Amniotic stem cell (primary cell): ENCODE measurements around the gene FRMD4B.

ENCODE experiments used
- DNase-seq: peaks from one replicate; lab custom pipeline; 2025; lab: John Stamatoyannopoulos, UW

The FRMD4B gene

GRCh38 chr3:69385723-69386555 is at the start of gene FRMD4B:
TSS of gene FRMD4B (minus strand) at chr3:69386088. CDS start at chr3:69385989, 99 bp downstream.
- DNase-seq = no peak

DNA sequence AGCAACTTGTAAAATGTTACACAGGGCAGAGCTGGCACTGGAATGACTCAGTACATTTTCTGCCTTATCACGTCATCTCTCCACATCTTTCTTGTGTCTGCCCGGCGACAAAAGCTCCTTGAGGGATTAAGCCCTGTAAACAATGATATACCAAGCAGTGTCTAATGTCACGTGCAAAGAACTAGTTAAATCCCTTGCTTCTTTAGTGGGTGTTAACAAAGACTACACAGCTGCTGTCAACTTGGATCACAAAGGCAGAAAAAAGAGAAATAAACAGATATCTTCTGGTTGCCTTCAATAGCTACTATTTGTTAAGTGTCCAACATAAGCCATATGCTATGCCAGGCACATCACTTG is 48.1 kb upstream of the FRMD4B start:
- no peak for DNase-seq

DNA sequence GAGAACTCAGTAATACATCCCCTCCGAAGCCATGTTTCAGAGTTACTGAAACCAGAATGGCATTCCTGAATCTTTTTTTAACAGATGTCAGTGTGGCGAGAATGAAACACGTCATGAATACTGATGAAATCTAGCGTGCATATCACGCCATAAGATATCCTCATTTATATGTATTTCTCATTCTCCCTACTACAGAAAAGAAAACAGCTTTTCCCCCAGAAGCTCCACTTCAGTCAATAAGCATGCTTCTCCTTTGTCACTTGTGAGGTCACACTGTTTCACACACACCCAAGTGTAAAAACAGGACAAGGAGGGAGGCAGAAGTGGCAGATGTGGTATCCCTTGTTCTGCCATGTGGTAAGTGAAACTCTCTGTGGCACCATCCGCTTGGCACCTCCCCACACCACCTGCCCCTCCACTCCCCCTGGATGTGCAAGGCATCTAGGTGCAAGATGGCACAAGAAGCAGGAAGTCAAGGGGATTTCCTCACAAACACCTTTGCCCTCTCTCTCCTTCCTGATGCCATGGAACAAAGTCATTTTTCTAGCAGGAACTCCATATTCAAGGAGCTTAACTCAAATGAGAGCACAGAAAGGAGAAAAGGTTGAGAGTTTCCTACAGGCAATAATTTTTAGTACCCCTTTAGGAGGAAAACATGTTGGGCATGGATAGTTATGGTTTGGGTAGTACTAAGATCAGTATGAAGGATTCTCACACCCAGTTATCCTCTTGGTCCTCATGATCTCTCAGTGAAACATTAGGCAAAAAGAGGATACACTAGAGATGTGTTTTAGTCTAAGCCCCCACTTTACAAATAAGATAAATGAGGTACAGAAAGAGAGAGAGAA is 47.5 kb upstream of the FRMD4B start:
- DNase-seq = no peak

DNA sequence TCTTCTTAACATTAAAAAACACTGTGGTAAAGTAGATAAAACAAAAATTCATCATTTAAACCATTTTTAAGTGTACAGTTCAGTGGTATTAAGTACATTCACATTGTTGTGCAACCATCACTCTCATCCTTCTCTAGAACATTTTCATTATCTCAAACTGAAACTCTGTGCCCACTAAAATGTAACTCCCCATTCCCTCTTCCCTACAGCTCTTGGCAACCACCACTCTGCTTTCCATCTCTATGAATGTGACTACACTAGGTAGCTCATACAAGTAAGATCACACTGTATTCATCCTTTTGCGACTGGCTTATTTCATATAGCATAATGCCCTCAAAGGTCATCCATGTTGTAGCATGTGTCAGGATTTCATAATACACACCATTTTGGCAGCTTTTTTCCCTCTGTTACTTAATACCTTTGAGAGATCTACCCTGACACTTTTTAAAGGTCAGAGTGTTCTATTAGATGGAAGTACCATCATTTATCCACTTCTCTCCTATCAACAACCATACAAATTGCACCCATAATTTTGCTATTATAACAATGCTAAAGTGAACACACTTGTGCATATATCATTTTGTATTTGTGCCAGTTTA is 42.9 kb upstream of the FRMD4B start:
- DNase-seq = no peak

DNA sequence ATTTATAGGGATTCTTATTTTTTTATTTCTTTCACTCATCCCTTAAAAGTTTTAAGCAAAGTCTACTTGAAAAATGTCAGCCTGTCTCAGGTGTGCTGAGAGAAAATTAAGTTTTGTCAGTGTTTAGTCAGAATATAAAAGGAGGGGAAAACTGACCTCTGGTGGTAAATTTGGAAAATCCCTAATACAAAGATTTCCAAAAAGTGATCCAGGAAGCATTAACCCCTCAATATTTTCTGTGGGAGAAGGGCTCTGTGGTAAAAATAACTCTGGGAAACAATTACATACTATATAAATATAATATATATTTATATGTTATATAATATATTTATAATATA is 41.0 kb upstream of the FRMD4B start:
- no peak for DNase-seq

GRCh38 chr3:69426291-69426966 is 40.5 kb upstream of the FRMD4B start:
- DNase-seq = no peak

DNA sequence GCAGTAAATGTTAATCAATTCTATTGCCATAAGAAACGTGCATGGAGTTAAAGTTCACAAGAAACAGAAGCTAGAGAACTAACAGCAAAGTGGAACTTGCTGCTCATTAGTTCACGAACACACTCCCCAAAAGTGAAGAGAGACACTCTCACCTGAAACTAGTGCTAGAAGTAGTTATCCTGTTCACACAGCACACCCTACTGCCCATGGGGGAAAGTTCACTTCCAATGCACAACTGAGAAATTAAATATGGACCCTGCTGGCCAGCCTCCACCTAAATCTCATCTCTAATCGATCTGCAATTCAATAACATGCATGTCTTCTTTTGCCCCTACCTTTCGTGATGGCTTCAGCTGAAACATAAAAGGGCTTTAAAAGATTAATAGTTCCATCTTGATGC is 39.4 kb upstream of the FRMD4B start:
- peak; percentile 34 for DNase-seq

DNA sequence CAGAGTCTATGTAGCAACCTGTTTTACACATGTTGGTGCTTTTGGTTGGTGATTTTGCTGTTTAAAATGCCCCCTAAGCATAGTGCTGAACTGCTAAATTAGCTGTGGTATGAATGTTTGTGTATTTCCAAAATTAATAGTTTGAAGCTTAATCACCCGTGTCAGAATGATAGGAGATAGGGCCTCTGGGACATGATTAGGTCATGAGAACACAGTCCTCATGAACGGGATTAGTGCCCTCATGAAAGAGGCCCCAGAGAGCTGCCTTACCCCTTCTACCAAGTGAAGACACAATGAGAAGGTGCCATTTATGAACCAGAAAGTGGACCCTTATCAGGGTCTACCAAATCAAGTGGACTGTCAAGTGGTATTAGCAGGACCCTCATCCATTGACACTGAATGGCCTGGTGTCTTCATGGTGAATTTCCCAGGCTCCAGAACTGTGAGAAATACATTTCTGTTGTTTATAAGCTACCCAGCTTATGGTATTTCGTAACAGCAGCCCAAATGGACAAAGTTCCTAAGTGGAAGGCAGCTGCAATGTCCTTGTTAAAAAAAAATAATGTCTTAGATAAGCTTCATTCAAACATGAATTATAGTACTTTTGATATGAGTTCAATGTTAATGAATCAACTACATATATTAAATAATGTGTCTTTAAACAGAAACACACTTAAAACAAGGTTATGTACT is 37.7 kb upstream of the FRMD4B start:
- no peak for DNase-seq

DNA sequence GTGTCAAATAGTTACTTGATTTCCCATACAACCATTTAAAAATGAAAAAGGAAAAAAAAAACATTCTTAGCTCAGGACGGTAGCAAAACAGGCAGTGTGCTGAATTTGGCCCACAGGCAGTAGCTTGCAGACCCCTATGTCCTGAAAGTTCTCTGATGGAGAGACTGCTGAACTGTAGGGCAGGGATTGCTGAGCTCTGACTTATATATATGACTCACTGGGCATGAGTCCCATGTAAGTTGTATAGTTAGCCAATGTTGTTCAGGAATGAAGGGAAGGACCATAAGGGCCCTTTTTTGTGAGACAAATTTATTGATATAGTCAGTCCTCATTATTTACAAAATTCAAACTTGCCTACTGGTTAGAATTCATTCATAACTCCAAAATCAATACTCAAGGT is 36.9 kb upstream of the FRMD4B start:
- DNase-seq = no peak

GRCh38 chr3:69420781-69421520 is 35.1 kb upstream of the FRMD4B start:
- no peak for DNase-seq

GRCh38 chr3:69419276-69419675 is 33.4 kb upstream of the FRMD4B start:
- DNase-seq = no peak

- no peak for DNase-seq
Observed at GRCh38 chr3:69417541-69418078, 31.7 kb upstream of the FRMD4B start.

DNA sequence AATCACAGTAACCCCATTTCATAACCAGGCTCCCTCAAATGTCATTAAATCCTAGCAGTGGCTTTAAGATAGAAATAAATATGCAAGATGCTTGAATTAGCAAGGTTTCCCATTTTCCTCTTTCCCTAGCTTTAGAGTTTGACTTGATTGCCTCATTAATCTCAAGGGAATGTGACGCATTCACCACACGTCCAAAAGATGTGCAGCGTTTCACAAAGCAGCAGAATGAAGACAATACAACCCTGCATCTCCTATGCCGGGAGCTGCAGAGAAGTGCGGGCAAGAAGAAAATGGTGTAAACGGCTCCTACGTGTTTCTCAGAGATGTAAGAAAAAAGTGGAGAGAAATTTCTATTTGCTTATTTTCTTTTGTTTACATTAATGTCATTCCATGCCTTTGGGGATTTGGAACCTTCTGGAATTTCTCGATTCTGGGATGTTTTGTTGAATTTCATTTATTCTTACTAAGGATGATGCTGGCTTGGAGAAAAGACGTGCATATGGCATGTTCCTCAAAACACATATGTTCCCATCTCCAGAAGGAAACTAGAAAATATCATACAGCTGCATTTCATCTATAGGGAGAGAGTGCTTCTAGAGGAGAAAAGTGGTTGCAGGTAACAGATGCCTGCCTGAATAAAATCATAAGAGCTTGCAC is 27.8 kb upstream of the FRMD4B start:
- DNase-seq = no peak

DNA sequence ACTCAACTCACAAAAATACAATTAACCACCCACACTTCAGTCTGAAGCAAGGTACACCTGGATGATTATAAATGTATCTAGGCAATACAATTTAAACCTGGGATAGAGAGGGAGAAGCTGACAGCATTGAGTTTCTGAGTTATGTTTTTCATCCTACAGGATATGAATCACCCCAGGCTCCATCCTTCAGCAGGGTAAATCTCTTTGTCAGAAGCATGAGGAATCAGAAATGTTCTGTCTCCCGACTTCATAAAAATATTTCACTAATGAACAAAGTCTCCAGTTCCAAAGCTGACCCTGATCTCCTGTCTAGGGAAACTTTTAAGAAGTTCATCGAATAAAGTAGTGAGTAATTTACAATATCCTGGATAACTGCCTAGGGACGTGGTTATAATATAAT is 25.5 kb upstream of the FRMD4B start:
- peak; percentile 45 for DNase-seq

GRCh38 chr3:69410301-69410700 is 24.4 kb upstream of the FRMD4B start:
- DNase-seq = no peak

- DNase-seq = no peak
Observed at GRCh38 chr3:69409831-69410230, 23.9 kb upstream of the FRMD4B start.

- DNase-seq = no peak
Observed at GRCh38 chr3:69409011-69409410, 23.1 kb upstream of the FRMD4B start.

- DNase-seq = no peak
Observed at GRCh38 chr3:69408542-69408941, 22.7 kb upstream of the FRMD4B start.

DNA sequence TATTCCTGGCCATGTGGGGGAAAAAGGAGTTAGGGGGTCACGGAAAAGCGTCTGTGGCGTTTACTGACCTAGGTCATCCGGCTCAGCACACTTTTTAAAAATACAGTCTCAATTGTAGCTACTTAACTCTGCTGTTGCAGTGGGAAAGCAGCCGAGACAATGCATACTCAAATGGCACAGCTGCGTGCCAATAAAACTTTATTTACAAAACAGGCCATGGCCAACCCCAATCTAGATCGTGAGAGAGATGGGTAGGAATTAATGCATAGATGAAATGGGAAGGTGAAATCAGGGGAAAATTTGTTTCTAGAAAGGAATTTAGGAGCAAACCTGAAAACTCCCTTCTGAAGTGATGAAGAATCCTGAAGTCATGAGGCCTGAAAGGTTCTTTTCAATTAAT is 22.0 kb upstream of the FRMD4B start:
- DNase-seq = no peak

GRCh38 chr3:69406163-69406562 is 20.3 kb upstream of the FRMD4B start:
- no peak for DNase-seq
